Parathyroid adenoma (tissue), 2 donors: ENCODE measurements around the gene GPR107.
A peak's percentile ranks its signal among the peaks of the same experiment; 100 is the strongest.

Experiments used
- H2AFZ ChIP-seq: fragments of 300-600 bp; sonication (generic); one replicate; pipeline ENCODE4 v1.7.0; 2017; ENCODE audit warnings: antibody characterized with exemption, mild to moderate bottlenecking
- H3K27ac ChIP-seq: fragments of 300-600 bp; sonication (generic); one replicate; pipeline ENCODE4 v1.7.0; 2017
- H3K27me3 ChIP-seq: fragments of 300-600 bp; sonication (generic); one replicate; pipeline ENCODE4 v1.7.0; 2017; ENCODE audit warnings: low read length; ENCODE audit not compliant: control insufficient read depth, insufficient read depth
- H3K36me3 ChIP-seq: fragments of 300-600 bp; sonication (generic); one replicate; pipeline ENCODE4 v1.7.0; 2017; ENCODE audit warnings: low read length; ENCODE audit not compliant: control insufficient read depth, insufficient read depth
- H3K4me1 ChIP-seq: fragments of 300-600 bp; sonication (generic); one replicate; pipeline ENCODE4 v1.7.0; 2017; ENCODE audit warnings: control low read depth
- H3K4me2 ChIP-seq: fragments of 300-600 bp; sonication (generic); one replicate; pipeline ENCODE4 v1.7.0; 2017; ENCODE audit warnings: low read length
- H3K4me3 ChIP-seq: fragments of 300-600 bp; sonication (generic); one replicate; pipeline ENCODE4 v1.7.0; 2017; ENCODE audit warnings: low read depth, low read length
- H3K79me2 ChIP-seq: fragments of 300-600 bp; sonication (generic); one replicate; pipeline ENCODE4 v1.7.0; 2017; ENCODE audit warnings: control low read depth
- H3K9ac ChIP-seq: fragments of 300-600 bp; sonication (generic); one replicate; pipeline ENCODE4 v1.7.0; 2017; ENCODE audit warnings: mild to moderate bottlenecking
- H3K9me3 ChIP-seq: fragments of 300-600 bp; sonication (generic); one replicate; pipeline ENCODE4 v1.7.0; 2017; ENCODE audit warnings: low read length; ENCODE audit not compliant: control insufficient read depth
- TF ChIP-seq, protein P1 (sequence below): fragments of 300-600 bp; sonication (generic); IDR thresholded peaks from one replicate; pipeline ENCODE4 v1.7.0; 2017; ENCODE audit warnings: antibody characterized with exemption, mild to moderate bottlenecking
- donor health status: primary hyperparathyroidism.

GPR107 gene

GRCh38 chr9:130155647-130156046 is 101.9 kb downstream of the GPR107 start:
- Histone ChIP-seq H3K9ac (no peak overlapping the region), H3K79me2 (no peaks in the 10 kb centered on the region), H3K36me3 (no peaks in the 10 kb centered on the region), H3K4me1 (no peaks in the 10 kb centered on the region), H2AFZ (no peak overlapping the region), H3K27ac (no peak overlapping the region), H3K4me3 (no peak overlapping the region), H3K4me2 (no peak overlapping the region), H3K27me3 (no peaks in the 10 kb centered on the region), H3K9me3 (no peaks in the 10 kb centered on the region)
- TF ChIP-seq, protein P1, sequence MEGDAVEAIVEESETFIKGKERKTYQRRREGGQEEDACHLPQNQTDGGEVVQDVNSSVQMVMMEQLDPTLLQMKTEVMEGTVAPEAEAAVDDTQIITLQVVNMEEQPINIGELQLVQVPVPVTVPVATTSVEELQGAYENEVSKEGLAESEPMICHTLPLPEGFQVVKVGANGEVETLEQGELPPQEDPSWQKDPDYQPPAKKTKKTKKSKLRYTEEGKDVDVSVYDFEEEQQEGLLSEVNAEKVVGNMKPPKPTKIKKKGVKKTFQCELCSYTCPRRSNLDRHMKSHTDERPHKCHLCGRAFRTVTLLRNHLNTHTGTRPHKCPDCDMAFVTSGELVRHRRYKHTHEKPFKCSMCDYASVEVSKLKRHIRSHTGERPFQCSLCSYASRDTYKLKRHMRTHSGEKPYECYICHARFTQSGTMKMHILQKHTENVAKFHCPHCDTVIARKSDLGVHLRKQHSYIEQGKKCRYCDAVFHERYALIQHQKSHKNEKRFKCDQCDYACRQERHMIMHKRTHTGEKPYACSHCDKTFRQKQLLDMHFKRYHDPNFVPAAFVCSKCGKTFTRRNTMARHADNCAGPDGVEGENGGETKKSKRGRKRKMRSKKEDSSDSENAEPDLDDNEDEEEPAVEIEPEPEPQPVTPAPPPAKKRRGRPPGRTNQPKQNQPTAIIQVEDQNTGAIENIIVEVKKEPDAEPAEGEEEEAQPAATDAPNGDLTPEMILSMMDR, result no peak

DNA sequence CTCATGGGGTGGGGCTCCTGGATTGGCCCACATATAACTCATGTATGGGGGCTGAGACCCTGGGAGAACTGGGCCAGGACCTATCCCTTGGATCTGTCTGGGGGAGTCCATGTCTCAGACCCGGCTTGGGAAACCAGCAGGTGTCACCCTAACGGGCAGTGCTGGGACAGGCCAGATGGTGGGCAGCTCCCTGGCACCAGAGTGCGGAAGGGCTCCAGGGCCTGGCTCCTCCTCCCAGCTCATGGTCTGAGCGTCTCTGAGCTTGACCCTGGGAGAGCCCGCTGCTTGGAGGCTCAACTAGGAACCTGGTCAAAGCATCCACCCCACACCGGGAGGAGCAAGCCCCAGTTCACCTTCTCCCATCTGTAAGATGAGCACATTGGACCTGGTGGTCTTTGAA is 103.0 kb downstream of the GPR107 start:
- Histone ChIP-seq H3K9ac (no peak overlapping the region), H3K79me2 (no peaks in the 10 kb centered on the region), H3K27me3 (no peaks in the 10 kb centered on the region), H3K4me3 (no peak overlapping the region), H3K27ac (no peak overlapping the region), H3K4me2 (no peak overlapping the region), H3K36me3 (no peaks in the 10 kb centered on the region), H2AFZ (no peak overlapping the region), H3K4me1 (no peaks in the 10 kb centered on the region), H3K9me3 (no peaks in the 10 kb centered on the region)
- TF ChIP-seq, protein P1, result peak; percentile 12

DNA sequence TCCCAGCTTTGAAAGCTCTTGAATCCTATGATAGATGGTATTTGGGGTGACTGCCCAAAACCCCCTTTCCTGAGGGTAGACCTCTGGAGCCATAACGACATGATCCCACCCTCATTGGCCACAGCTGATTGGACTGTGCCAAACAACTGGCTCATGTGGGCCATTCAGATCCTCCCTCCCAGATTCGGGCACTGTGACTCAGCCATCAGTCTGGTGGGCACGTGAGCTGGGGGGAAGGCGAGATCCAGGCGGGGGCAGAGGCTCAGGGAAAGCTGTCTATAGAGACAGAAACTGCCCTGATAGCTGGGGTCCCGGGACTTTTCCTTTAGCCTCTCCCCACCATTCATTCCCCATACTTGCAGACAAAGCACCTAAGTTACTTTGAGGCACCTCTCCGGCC is 103.4 kb downstream of the GPR107 start:
- TF ChIP-seq, protein P1, result no peak
- no peaks in the 10 kb centered on the region for H3K9me3 ChIP-seq

DNA sequence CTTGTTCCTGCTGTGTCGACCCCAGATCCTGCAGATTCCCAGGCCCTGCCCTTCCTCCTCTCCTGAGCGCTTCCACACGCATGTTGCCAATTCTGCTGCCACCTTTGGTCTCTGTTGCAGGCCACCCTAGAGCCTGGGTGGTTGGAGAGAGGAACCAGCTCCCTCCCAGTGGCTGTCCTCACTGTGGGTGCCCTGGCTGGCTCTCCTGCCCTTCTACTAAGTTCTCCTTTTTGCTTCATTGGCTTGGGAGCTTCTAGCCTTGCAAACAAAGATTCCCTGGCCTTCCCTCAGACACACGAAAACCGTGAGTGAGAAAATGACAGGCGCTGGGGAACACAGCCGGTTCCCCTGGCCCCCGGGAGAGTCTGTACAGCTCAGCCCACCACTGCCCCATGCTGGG is 104.3 kb downstream of the GPR107 start:
- Histone ChIP-seq H3K4me2 (no peak overlapping the region), H3K27me3 (no peaks in the 10 kb centered on the region), H3K9me3 (no peaks in the 10 kb centered on the region), H3K4me1 (no peaks in the 10 kb centered on the region), H3K27ac (no peak overlapping the region), H3K9ac (no peak overlapping the region), H3K36me3 (no peaks in the 10 kb centered on the region), H2AFZ (no peak overlapping the region), H3K79me2 (no peaks in the 10 kb centered on the region), H3K4me3 (no peak overlapping the region)
- TF ChIP-seq, protein P1, result no peak

More for the DNA sequence above, 103.4 kb downstream of the GPR107 start:
- Histone ChIP-seq H3K4me1 (no peaks in the 10 kb centered on the region), H3K79me2 (no peaks in the 10 kb centered on the region), H3K4me3 (no peak overlapping the region), H3K27ac (no peak overlapping the region), H3K27me3 (no peaks in the 10 kb centered on the region), H2AFZ (no peak overlapping the region), H3K9ac (no peak overlapping the region), H3K36me3 (no peaks in the 10 kb centered on the region), H3K4me2 (no peak overlapping the region)

- Histone ChIP-seq H3K36me3 (no peaks in the 10 kb centered on the region), H3K9ac (no peak overlapping the region), H3K4me1 (no peaks in the 10 kb centered on the region), H2AFZ (no peak overlapping the region), H3K27ac (no peak overlapping the region), H3K4me3 (no peak overlapping the region), H3K79me2 (no peaks in the 10 kb centered on the region), H3K27me3 (no peaks in the 10 kb centered on the region), H3K9me3 (no peaks in the 10 kb centered on the region), H3K4me2 (no peak overlapping the region)
- TF ChIP-seq, protein P1, result no peak
These were observed 105.4 kb downstream of the GPR107 start for GRCh38 chr9:130159057-130159456.
